ENCODE results near the gene NLGN2. TPM values are rescaled to one million over a fixed set of nuclear protein-coding genes. Genes with fewer than 3 reads are reported as not detected.
"Not testable (repeated sequence)": the region's sequence is repeated elsewhere in the genome, so short reads cannot be mapped to it uniquely, and the experiment has no call there.

The NLGN2 gene
- 10 to 100 TPM; 22.8 to 32.6 (median 24.9) TPM for polyA plus RNA-seq (ENCODE audit: insufficient read length in 4 of 4)

GRCh38 chr17:7407485-7408251, at the start of gene NLGN2:
Gene NLGN2 (plus strand): TSS chr17:7407845. CDS start chr17:7408256, 411 bp downstream.
- DNase-seq (ENCODE audit: low read depth in 4 of 4, low spot score in 3 of 4): no peak

DNA sequence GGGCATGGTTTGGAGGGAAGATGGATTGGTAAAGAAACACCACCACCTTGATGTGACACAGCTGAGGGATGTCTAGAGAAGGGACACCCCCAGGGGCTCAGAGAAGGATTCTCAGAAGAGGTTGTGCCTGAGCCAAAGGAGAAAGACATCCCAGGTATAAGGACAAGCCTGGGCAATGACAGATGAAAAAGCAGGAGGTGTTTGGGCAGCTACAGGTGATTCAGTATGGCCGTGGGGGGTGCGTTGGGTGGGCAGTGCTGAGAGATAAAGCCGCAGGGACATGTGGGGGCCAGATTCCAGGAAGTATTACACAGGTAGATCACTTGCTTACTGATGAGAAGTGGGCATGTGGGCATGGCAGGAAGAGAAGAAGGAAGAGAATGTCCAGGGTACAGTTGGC, 45.7 kb upstream of the NLGN2 start:
- no peak for DNase-seq (ENCODE audit: low read depth in 4 of 4, low spot score in 3 of 4)

- DNase-seq (ENCODE audit: low read depth in 4 of 4, low spot score in 3 of 4): no peak
These were observed 44.3 kb upstream of the NLGN2 start for GRCh38 chr17:7363311-7363710.

- DNase-seq (ENCODE audit: low read depth in 4 of 4, low spot score in 3 of 4): not testable (repeated sequence)
These were observed 41.7 kb upstream of the NLGN2 start for GRCh38 chr17:7365963-7366362.

DNA sequence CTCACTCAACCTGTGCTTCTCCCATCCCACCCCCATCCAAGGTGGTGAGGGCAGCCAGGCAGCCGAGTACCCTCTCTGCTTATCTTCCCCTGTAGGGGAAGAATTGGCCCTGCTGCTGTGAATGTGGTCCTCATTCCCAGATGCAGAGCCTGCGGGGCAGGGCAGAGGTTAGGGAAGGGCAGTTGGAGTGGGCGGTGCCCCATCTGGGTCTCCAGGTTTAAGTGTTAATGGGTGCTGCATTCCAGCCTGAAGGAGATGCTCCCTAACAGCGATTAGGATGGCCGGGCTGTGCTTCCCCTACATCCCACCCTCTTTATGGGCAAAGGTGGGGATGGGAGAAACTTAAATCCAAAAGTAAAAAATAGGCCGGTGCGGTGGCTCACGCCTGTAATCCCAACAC, 40.6 kb upstream of the NLGN2 start:
- DNase-seq (ENCODE audit: low read depth in 4 of 4, low spot score in 3 of 4): no peak

GRCh38 chr17:7367918-7368598, 39.6 kb upstream of the NLGN2 start:
- DNase-seq (ENCODE audit: low read depth in 4 of 4, low spot score in 3 of 4): no peak

GRCh38 chr17:7368599-7368994, 39.0 kb upstream of the NLGN2 start:
- not testable (repeated sequence) for DNase-seq (ENCODE audit: low read depth in 4 of 4, low spot score in 3 of 4)

- DNase-seq (ENCODE audit: low read depth in 4 of 4, low spot score in 3 of 4): no peak
These were observed 37.8 kb upstream of the NLGN2 start for GRCh38 chr17:7369825-7370224.

GRCh38 chr17:7370853-7371252, 36.8 kb upstream of the NLGN2 start:
- DNase-seq (ENCODE audit: low read depth in 4 of 4, low spot score in 3 of 4): no peak

GRCh38 chr17:7374353-7374752, 33.3 kb upstream of the NLGN2 start:
- DNase-seq (ENCODE audit: low read depth in 4 of 4, low spot score in 3 of 4): no peak

GRCh38 chr17:7379134-7379533, 28.5 kb upstream of the NLGN2 start:
- DNase-seq (ENCODE audit: low read depth in 4 of 4, low spot score in 3 of 4): no peak

GRCh38 chr17:7380321-7380720, 27.3 kb upstream of the NLGN2 start:
- DNase-seq (ENCODE audit: low read depth in 4 of 4, low spot score in 3 of 4): no peak

GRCh38 chr17:7380855-7381683, 26.6 kb upstream of the NLGN2 start, which contains the start of gene TNK1:
Gene TNK1 (plus strand): TSS chr17:7381089. CDS start chr17:7382927, 1,838 bp downstream.
- DNase-seq (ENCODE audit: low read depth in 4 of 4, low spot score in 3 of 4): peak in 1 of 4 donors; percentile 5

DNA sequence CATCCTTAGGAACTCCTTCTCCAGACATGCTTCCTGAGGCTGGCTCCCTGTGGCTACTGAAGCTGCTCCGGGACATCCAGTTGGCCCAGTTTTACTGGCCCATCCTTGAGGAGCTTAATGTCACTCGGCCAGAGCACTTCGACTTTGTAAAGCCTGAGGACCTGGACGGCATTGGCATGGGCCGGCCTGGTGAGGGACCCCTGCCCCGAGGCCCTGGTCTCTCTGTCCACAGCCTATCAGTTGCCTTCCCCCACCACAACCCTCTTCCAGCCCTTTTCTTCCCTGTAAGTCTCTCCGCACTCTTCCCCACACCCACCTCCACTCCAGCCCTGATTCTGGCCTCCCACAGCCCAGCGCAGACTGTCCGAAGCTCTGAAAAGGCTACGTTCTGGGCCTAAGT, 24.7 kb upstream of the NLGN2 start:
- no peak for DNase-seq (ENCODE audit: low read depth in 4 of 4, low spot score in 3 of 4)

GRCh38 chr17:7383371-7383741, 24.3 kb upstream of the NLGN2 start:
- DNase-seq (ENCODE audit: low read depth in 4 of 4, low spot score in 3 of 4): no peak

DNA sequence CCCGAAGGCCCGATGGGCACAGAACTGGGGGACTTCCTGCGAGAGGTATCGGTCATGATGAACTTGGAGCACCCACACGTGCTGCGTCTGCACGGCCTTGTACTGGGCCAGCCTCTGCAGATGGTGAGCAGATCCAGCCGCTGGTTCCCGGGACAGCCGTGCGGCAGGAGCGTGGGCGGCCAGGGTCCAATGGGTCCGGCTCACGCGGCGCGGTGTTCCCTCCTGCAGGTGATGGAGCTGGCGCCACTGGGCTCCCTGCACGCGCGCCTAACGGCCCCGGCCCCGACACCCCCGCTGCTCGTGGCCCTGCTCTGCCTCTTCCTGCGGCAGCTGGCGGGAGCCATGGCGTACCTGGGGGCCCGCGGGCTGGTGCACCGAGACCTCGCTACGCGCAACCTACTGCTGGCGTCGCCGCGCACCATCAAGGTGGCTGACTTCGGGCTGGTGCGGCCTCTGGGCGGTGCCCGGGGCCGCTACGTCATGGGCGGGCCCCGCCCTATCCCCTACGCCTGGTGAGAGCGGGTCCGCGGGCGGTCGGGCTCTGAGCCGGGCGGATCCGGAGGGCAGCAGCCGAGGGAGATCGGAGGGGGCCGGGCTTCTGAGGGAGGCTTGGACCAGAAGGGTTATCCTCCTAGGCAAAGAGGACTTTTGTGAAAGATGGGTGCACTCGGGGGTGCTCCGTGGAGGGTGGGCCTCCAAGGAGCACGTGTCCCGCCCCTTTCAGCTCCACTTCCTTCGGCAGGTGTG, 23.7 kb upstream of the NLGN2 start:
- DNase-seq (ENCODE audit: low read depth in 4 of 4, low spot score in 3 of 4): no peak

DNA sequence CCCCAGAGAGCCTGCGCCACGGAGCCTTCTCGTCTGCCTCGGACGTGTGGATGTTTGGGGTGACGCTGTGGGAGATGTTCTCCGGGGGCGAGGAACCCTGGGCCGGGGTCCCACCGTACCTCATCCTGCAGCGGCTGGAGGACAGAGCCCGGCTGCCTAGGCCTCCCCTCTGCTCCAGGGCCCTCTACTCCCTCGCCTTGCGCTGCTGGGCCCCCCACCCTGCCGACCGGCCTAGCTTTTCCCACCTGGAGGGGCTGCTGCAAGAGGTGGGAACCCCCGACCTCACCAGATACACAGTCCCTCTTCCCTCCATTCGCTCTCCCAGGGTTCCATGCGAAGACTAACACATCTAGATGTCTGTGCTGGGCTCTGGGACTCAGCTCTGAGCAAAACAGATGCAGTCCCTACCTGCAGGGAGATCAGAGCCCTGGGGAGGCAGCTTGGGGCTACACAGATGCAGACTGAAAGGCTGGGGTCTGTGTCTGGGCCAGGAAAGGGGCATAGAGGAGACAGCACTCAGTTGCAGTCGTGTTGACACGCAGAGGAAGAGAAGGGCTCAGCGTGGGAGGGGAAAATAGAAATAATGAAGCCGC, 23.1 kb upstream of the NLGN2 start:
- no peak for DNase-seq (ENCODE audit: low read depth in 4 of 4, low spot score in 3 of 4)

- no peak for DNase-seq (ENCODE audit: low read depth in 4 of 4, low spot score in 3 of 4)
These were observed 18.8 kb upstream of the NLGN2 start for GRCh38 chr17:7388856-7389255.

DNA sequence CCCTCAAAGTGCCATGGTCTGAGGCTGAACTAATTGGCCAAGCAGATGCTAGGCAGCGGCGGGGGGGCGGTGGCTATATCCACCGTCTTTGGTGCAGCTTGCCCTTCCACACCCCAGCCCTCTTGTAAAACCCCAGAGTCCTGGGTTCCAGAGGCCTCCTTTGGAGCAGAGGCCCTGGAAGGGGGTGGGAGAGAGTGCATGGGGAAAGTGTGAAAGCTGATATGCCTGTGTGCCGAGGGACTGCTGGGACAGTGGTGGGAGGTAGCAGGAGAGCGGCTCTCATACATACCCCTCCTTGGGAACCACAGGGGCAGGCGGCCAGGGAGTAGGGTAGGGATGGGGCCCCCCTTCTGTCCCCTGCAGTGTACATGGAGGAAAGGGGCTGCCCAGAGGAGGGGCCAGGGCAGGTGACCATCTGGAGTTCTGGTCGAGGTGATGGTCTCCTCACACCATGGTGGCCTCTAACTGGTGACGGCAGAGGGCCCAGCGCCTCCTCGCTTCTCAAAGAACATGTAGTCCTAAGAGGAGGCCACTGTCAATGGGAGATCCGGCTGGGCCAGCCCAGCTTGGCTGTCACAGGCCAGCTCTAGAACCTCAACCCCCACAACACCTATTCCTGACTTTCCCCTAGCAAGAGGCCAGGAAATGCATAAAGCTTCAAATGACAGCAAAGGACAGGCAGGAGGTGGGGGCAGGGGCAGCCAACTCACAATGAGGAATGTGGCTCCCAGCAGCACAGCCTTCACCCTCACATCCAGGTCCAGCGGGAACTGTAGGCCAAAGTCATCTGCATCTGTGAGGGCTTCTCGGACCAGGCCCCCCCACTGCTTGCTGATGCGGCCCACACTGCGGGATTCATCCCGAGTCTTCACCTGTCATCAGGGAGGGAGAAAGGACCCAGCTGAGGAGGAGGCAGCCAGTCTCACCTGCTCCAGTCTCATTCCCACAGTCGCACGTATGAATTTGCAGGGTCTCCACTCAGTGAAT, 17.4 kb upstream of the NLGN2 start:
- no peak for DNase-seq (ENCODE audit: low read depth in 4 of 4, low spot score in 3 of 4)
